Activated CD8-positive, alpha-beta memory T cell treated with anti-CD3 and anti-CD28 coated beads for 48 hours (primary cell): ENCODE data around the gene PPP1R14C.

Experiments used
- DNase-seq, 3 experiments: peaks; one replicate each; pipeline ENCODE4 v3.0.0-alpha.2; 2020; ENCODE audit warnings: low read depth in 2 of 3, low spot score in 2 of 3

The PPP1R14C gene

GRCh38 chr6:150189122-150189521, 46.3 kb downstream of the PPP1R14C start:
- DNase-seq = no peak

DNA sequence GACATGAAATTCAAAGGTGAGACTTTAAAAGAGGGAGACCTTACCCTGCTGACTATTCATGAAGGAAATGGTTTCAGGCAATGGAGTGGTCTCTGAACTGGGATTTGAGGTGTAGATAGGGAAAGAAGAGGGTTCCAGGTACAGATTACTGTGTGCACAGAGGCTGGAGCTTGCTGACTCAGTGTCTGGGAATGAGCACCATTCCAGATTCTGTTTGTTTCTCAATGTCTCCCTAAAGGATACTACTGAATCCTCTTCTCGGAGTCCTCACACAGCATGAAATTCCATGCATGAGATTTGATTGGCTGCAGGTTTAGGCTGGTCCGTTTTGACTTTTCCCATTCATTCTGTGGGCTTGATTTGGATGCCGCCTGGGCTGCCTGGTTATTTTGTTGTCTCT, 49.0 kb downstream of the PPP1R14C start:
- DNase-seq = no peak

DNA sequence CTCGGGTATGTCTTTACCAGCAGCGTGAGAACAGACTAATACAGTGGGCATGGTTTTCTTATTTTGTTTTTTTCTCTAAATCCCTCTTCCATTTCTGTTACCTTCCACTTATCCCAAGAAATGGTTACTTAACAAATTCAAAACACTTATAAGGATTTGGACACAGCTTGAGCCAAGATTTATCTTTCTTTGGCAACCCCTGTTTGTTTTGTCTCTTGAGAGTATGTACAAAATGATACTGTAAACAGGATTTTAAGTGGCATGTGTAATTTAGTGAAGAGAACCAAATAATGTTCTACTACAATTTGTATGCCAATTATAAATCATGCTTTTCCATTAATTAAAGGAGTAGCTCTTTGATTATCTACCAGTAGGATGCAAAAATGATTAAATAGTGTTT, 51.4 kb downstream of the PPP1R14C start:
- DNase-seq = no peak

GRCh38 chr6:150195996-150196417, 53.2 kb downstream of the PPP1R14C start:
- DNase-seq = no peak

GRCh38 chr6:150196942-150197745, 54.3 kb downstream of the PPP1R14C start:
- no peak for DNase-seq

DNA sequence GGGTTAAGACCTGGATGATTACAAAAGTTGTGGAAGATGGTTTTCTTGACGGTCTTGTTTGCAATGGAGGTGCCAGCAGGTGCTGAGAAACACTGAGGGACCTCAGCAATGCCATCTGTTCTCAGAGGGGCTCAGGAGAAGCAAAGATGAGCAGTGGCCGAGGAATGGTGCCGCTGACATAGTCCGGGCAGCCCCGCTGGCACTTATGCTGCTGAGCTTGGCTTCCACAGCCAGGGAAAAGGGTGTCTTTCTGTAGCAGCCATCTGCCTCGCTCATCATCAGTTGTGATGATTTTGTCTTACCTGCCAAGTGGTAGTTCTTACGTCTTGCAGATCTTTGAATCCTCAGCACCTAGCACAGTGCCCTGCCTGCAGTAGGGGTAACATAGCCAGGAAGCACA, 55.7 kb downstream of the PPP1R14C start:
- DNase-seq = no peak

DNA sequence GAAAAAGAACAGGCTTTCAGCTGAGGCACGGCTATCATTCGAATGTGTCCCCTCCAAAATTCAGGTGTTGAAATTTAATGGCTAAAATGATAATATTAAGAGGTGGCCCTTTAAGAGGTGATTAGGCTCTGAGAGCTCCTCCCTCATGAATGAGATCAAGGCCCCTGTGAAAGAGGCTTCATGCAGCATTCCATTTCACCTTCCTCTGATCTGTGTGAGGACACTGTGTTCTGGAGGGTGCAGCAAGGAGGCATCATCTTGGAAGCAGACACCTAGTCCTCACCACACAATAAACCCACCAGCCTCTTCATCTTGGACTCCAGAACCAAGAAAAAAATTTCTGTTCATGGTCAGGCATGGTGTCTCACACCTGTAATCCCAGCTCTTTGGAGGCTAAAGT, 56.4 kb downstream of the PPP1R14C start:
- no peak for DNase-seq

- no peak for DNase-seq
Measured at GRCh38 chr6:150200428-150201100, 57.7 kb downstream of the PPP1R14C start.

- DNase-seq = no peak
Measured at GRCh38 chr6:150201285-150201684, 58.4 kb downstream of the PPP1R14C start.

DNA sequence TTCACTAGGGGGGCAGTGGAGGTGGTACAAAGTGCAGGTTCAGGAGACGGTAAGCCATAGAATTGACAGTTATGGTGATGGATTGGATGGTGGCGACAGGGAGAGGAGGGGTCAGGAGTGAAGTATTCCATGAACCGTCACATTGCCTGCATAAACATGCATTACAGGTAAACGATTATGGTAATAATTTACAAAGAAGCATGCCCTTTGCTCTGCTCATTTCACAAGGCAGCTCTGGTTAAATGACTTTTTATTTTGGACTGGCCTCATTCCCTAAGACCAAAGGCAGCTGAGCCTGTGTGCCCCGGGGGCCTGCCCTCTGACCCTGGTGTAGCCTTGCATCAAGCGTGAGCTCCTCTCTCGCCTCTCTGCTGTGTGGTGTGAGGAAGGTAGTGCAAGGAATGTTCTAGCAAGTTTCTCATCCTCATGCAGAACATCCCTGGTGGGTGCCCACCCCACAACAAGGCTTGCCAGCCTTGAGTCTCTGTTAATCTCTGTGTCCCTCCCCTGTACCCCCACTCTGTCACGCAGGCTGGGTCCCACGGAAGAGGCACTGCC, 59.0 kb downstream of the PPP1R14C start:
- DNase-seq = no peak

DNA sequence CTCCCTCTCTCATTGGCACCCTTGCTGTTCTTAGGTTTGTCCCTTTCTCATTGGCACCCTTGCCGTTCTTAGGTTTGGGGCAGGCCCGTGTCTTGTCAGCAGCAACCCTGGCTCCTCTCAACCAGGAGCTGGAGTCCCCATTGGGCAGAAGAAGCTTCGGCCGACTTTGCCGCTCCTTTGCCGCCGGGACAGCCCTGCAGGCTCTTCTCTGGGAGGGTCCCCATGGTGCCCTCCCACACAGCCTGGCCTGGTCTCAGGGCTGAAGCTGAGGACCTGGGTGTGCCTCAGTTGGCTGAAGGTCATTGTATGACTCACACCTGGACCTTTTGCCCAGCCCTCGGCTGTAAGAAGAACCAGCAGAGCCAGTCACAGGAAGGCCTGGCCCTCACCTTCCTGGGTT, 59.6 kb downstream of the PPP1R14C start:
- DNase-seq = no peak

- no peak for DNase-seq
Measured at GRCh38 chr6:150202934-150203333, 60.1 kb downstream of the PPP1R14C start.

- DNase-seq = no peak
Measured at GRCh38 chr6:150203378-150203777, 60.5 kb downstream of the PPP1R14C start.

DNA sequence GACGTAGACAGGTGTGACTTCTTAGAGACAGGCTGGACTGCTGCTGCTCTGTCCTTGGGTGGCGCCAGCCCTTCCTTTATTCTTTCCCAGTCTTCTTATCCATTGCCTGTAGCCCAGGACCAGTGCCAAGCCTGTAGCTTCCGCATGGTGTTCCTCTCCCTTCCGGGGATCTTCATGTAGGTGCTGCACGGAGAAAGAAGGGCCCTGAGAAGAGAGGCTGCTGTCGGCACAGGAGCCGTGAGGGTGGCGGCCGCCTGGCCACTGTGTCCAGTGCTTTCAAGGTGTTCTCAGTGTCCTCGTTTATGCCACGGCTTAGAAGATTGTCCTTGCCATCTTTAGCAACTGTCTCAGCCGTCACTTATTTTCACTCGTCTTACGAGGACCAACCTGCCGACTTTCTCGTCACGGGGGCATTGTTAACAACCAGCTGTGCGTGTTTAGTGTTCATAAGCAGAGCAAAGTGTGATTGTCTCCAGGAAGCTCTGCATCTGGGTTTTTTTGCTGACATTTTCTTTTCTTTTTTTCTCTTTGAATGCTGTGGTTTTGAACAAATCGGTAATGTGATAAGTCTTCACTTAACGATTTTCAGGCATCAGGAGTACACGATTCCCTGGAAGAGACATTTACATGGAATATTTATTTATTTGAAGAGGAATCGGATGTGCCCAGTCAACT, 61.2 kb downstream of the PPP1R14C start:
- DNase-seq = no peak

GRCh38 chr6:150204705-150205472, 62.0 kb downstream of the PPP1R14C start:
- DNase-seq = no peak

- no peak for DNase-seq
Measured at GRCh38 chr6:150207931-150208570, 65.2 kb downstream of the PPP1R14C start.

- DNase-seq = no peak
Measured at GRCh38 chr6:150208611-150209352, 65.9 kb downstream of the PPP1R14C start.

DNA sequence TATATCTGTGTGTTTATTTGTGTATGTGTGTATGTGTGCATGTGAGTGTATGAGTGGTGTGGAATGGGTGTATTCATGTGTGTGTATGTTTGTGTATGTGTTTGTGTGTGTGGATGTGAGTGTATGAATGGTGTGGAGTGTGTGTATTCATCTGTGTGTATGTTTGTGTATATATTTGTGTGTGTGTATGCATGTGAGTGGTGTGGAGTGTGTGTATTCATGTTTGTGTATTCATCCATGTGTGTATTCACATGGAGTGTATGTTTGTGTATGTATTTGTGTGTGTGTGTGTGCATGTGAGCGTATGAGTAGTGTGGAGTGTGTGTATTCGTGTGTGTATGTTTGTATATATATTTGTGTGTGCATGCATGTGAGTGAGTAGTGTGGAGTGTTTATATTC, 66.6 kb downstream of the PPP1R14C start:
- no peak for DNase-seq

DNA sequence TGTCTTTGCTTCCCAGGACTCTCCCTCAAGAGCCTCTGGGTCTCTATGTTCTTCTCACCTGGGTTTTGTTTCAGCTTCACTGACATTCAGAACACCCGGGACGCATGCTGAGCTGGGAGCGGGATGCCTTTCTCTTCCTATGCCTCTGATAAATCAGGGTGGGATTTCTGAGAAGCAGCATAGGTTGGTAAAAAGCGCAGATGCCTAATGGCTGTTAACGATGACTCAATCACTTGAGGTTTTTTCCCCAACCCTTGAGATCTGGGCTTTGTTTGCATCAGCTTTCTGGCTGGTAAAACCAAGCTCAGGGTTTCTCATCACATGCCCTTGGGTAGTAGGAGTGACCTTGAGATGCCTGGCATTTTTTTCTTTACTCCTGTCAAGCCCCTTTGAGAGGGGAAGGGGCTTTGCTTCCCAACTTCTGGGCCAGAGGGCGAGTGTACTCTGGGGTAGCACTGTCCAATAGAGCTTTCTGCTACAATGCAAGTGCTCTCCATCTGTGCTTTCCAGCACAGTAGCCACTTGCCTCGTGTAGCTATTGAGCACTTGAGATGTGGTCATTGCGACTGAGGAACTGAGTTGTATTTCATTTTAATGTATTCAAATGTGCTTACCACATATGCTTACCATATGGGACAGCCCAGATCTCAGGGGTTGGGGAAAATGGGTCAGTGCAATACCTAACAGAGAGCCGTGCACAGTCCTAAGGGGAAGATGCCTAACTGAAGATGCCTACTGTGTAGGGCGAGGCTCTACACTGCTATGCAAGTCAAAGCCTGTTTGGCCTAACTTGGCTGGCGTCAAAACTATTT, 69.1 kb downstream of the PPP1R14C start:
- DNase-seq = no peak
